ENCODE data around the gene HSP90AB1. TPM values are rescaled to one million over a fixed set of nuclear protein-coding genes. Genes with fewer than 3 reads are reported as not detected.

Gene HSP90AB1
- polyA plus RNA-seq, 10 donors = 766 to 1,108 (median 944) TPM

DNA sequence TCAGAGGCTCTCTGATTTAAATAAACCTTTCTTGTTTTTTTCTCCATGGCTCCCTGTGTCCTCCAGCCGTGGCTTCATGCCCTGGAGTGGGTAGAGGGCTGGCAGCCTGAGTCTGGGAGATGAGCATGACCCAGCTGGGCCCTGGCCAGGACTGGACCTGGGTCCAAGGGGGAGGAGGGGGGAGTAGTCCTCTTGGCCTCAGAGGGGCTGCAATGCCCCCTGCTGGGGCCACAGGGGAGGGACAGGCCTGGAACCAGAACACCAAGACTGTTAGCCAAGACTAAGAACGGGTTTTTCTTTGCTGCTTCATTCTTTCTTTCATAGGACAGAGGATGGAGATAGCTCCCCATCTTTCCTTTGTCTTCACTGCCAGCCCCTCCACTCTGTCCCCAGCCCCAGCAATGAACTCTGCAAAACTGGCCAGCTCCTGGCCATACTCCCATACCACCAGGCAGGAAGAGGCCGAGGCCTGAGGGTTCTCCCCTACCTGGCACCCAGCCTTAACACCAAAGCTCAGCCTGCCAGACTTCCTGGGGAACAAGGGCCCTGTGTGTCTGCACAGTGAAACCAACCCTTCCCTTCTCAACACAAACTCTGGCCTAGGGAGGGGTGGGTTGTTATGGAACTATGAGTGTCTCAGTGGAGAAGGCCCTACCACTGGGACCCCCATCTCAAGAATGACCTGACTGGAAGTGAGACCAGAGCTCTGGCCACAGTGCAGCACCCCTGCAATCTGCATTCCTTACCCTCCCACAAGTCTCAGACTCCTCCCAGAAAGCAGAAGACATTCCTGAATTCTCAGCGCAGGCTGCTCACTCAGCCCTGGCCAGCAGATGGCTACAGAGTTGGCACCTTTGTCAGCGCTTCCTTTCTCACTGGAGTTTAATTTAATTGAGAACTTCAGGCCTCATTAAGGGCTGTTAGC lies 12.5 kb upstream of the HSP90AB1 start:
- peak; percentile 59 to 81 (median 72) for DNase-seq

DNA sequence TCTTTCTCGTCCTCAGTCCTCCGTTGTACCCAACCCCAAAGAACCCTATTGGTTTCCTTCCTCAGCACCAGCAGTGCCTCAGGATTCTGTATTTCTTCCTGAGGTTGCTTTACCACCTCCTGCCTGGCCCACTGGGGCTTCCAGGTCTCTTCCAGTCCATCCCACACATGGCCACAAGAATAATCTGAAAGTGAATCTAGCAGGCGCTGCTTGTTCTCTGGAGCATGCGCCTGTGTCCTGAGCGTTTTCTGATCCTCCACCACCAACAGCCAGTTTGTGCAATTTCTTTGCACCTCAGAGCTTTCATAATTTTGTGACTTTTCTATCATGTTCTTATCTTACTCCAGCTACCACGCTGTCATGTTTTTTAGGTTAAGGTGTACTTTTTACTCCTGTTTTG lies 11.6 kb upstream of the HSP90AB1 start:
- DNase-seq = no peak

DNA sequence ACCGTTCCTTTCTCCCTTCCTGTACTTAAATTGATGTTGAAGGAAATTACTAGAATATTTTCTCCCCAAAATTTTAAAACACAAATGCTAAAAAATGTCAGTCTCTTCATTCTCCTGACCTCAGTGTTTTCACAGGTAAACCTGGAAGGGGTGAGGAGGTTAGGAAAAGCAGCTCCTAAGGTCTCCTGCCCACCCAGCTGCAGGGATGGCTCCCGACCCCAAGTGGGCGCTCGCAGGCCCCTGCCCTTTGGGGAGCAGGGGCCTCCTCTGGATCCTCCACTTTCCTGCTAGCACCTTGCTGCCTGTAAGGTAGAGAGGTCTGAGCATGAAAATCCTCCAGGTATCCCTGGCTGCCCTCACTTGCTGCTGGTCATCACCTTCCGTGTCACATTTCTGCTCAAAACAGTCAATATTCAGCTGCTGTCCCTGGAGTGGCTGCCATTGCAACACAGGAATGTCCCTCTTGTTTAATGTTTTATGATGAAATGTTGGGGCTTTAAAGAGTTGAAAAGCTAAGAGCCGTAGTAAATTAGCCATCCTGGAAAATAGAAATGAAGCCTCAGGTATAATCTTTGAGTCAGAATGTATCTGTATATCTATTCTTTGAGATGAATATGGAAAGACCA lies 10.9 kb upstream of the HSP90AB1 start:
- DNase-seq = no peak

DNA sequence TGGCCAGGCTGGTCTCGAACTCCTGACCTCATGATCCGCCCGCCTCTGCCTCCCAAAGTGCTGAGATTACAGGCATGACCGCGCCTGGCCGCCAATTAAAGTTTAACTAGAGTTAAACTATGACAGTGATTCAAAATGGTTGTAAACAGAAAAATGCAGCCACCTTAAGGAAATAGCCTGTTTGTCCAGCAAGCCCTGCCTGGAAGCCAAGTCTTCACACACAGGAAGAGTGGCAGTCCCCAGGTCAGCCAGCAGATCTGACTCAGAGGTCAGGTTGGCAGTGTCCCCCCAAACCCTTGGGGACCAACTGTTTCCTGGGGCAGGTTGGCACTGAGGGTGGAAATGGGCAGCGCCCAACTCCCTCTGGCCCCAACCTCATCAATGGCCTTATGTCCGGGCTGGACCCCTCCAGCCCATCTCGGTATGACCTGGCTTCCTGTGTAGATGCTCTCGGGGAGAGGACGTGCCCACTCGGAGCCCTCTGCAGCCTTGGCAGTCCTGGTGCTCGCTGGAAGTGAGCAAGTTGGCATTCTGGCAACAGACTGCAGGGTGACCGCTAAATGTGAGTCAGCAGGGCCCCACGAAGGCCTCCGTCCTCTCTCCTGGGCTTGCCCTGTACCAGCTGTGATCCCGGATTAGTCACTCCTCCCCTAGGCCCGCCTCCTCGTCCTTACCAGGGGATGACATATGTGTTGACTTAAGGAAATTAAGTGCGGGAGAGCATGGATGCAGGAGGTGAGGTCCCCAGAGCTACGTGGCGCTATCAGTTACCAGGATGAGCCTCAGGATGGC lies 9.7 kb upstream of the HSP90AB1 start:
- peak; percentile 81 to 92 (median 89) for DNase-seq

DNA sequence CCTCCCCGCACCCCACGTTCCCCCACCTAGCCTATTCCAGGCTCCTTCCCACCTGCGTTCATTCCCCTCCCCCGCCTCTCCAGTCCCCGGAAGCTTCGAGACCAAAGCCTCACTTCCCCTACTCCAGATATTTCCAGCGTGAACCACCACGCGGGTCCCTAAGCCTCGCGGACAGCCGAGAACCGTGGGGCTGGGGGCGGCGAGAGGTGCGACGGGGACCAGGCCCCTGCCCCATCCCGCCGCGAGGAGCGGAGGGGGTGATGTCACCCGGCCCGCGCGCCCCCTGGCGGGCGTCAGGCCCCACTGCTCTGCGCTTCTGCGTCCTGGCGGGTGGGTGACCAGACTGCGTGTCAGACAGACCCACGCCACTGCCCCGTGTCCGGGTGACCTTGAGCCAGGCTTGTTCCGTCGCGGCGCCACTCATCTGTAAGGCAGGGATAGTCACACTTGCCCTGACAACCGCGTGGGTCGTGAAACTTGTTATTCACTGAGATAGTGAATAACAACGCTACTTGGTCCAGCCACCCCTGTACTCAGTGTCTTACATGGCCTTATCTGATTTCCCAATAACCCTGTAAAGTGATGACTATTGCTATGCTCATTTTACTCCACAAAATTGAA lies 9.0 kb upstream of the HSP90AB1 start:
- peak; percentile 66 to 92 (median 87) for DNase-seq

DNA sequence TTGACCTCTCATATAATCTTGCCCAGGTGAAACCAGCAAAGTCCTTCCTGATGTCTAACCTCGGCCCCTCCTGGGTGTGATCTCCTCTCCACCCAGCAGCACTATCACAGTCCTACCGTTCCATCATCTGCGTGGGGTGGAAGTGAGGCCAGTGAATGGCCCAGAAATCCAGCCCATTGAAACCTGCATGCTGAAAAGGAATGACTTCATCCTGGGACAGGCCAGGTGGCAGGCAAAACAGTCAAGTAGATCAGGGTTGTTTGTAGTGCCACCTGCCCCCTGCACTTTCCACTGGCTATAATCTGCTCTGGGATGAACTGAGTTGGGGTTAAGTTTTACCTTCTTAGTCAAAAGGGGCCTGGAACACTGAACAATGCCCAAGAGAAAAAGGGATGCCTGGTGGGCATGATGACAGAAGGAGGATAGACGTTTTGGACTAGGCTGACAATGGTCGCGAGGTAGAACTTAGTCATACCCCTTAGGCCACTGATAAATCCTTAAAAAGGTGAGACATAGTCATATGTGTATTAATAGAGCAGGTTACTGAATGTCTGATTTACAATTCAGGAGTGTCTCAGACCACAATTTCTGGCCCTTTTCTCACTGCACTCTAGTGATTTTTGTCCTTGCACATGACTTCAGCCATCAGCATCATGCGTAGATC lies 8.1 kb upstream of the HSP90AB1 start:
- no peak for DNase-seq

DNA sequence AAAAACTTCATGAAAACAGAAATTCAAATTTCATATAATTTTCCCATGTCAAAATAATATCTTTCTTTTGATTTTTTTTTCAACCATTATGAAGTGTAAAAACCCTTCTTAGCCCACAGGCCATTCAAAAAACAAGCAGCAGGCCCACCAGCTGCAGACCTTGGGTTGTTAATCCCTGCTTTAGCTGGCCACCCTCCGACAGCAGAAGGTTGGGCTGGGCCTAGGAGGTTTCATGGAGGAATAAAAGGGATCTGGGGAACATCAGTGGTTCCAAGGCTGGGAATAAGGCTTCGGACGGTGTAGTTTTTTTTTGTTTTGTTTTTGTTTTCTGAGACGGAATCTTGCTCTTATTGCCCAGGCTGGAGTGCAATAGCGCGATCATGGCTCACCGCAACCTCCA lies 3.6 kb upstream of the HSP90AB1 start:
- no peak for DNase-seq

DNA sequence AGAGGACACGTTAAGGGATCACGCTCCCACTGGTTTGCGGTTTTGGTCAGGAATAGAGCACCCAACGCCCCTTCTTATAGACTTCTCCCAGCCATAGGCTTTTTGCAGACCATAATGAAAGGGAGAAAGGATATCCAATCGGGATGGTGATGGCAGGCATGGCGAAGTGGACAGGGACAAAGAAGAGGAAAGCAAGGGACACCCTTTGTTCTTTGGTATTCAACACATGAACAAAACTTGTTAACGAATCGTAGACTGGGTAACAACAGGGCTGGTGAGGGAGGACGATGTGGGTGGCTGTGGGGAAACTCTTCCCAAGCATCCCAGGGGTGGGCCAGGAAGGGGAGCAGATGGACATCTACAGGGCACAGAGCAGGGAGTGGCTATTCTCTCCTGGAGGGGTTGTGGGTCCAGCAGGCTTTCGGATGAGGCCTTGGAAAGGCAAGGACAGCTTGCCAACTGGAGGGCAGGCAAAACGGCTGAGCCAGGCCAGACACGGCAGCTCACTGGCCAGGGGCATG lies 1.4 kb upstream of the HSP90AB1 start:
- DNase-seq = no peak

GRCh38 chr6:44245912-44246662 lies 814 bp upstream of the HSP90AB1 start:
- DNase-seq = peak; percentile 84 to 96 (median 91)

DNA sequence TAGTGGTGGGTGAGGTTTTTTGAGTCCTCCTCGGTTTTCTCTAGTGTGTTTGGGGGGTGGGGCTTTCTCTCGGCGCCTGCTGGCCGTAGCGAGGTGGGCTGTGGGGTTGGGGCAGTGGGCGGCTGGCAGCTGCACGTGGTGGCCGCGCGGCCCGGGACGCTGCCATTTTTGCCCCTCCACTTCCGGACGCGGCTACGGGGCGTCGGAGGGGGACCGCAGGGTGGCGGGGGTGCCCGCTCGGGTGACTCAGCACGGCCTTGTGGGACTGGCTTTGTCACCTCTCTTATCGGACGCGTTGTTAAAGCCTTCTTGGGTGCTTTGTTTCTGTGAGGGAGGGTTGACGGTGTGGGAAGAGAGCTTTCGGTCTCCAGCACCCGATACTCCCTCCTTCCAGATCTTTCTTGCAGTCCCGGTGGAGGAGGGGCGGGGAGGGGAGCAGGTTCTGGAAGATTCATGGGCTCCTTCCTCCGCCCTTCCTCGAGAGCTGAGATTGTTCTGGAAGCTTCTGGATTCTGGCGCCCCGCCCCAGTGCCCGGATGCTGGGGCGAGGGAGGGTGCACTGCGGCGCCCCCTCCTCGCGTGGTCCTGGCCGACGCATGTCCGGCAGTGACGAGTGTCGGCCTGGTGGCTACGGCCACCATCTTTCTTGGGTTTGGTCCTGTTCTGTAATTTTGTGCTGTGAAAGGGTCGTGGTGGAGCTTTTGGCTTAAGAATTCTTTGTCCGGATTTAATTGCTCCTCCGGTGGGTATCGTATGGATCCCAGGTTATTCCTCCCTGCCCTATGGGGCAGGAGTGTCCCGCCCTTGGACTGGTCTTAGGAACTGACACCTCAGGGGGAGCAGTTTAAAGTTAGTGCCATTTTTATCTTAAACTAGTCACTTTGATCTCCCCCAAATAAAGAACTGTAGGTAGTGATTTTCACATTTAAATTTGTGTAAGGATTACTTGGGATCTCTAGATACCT lies 719 bp downstream of the HSP90AB1 start:
- DNase-seq = peak; percentile 55 to 84 (median 72)

- DNase-seq = no peak
Observed at GRCh38 chr6:44248579-44248978, 1.7 kb downstream of the HSP90AB1 start.

- DNase-seq = no peak
Observed at GRCh38 chr6:44249082-44249748, 2.3 kb downstream of the HSP90AB1 start.

- no peak for DNase-seq
Observed at GRCh38 chr6:44250067-44250717, 3.3 kb downstream of the HSP90AB1 start.

GRCh38 chr6:44250718-44251123 lies 3.8 kb downstream of the HSP90AB1 start:
- no peak for DNase-seq

DNA sequence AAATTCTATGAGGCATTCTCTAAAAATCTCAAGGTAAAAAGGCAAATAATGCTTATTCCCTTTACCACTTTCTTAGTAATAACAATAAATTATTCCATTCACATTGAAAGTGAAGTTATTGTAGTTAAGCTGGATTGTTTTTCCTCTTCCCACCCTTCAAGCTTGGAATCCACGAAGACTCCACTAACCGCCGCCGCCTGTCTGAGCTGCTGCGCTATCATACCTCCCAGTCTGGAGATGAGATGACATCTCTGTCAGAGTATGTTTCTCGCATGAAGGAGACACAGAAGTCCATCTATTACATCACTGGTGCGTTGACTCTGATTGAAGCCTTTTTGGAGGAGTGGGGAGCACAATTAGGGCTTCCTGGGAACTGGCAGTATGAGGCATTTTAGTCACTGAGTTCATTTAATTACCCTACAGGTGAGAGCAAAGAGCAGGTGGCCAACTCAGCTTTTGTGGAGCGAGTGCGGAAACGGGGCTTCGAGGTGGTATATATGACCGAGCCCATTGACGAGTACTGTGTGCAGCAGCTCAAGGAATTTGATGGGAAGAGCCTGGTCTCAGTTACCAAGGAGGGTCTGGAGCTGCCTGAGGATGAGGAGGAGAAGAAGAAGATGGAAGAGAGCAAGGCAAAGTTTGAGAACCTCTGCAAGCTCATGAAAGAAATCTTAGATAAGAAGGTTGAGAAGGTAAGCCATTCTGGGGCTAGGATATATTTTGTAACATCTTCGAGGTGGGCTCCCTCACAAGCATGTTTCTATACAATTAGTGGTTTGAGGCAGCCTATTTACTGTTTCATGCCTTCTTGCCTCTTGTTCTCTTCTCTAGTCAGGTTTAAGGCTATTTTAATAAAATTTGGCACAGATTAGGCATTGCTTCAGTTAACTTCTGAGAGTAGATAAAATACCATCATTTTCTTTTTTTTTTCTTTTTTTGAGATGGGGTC lies 4.9 kb downstream of the HSP90AB1 start:
- DNase-seq = no peak

GRCh38 chr6:44253307-44254101 lies 6.6 kb downstream of the HSP90AB1 start:
- DNase-seq = no peak
